GM19468 (cell line): Measurements from ENCODE around the gene GDF7.

Experiments used
- ATAC-seq: cut with Tn5 transposase; IDR thresholded peaks from one replicate; pipeline ENCODE4 v1.9.1; 2021; ENCODE audit warnings: mild to moderate bottlenecking, moderate library complexity, moderate number of reproducible peaks; ENCODE audit not compliant: unreplicated experiment; ENCODE audit errors: extremely low read depth

Gene GDF7

DNA sequence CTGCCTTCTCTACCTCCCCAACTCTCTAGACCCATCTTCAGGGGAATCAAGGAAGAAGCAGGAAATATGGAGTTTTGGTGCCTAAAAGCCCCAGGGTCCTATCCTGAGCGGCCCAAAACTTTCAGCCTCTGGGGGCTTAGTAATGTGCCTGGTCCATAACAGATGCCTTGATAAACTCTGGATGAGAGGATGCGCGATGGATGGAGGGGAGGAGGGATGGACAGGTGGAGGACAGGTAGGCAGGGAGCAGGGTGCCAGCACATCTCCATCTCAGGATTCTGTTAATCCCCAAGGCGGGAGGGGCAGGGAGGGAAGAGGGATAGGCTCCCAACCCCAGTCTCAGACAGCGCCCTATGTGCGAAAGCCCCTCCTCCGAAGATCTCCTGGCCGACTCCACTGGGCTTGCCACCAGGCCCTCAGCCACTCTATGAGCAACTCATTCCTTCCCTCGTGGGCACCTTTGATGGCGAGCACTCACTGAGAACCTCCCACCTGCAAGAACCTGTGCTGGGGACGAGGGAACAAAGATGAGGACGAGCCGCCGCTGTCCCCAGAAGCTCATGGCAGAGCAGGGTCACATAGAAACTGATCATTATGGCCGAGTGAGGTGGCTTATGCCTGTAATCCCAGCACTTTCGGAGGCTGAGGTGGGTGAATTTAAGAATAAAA lies 39.1 kb upstream of the GDF7 start:
- ATAC-seq: no peak

DNA sequence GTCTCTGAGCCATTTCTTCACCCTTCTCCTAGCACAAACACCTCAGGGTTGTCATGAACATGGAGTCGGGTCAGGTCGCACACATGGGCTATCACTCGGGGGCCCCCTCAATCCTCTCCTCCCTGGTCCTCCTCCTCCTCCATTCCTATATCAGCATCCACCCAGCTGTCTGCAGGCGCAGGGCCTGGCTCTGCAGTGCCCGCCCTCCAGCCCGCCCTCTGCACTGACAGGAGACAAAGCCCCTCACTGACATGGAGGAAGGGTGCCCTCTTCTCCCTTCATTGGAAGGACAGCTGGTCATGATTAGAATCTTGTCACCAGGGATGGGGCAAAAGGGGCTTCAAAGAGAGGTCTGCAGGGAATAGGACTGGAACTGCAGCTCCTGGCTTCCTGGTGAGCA lies 37.8 kb upstream of the GDF7 start:
- ATAC-seq: no peak

- no peak for ATAC-seq
Measured at GRCh38 chr2:20629581-20630171, 37.3 kb upstream of the GDF7 start.

DNA sequence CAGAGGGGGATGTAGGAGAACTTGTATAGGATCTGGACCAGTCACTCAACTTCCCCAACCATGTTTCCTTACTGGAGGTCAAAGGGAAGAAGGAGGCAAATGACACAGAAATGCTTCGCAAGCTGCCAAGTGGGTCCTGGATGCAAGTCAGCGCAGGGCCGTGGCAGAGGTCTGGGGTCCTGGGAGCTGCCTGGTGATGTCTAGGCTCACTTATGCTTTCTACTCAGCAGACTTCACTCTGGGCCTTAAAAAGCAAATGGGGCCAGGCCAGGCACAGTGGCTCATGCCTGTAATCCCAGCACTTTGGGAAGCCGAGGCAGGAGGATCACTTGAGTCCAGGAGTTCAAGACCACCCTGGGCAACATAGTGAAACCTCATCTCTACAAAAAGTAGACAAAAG lies 36.0 kb upstream of the GDF7 start:
- ATAC-seq: no peak

GRCh38 chr2:20631617-20632307 lies 35.2 kb upstream of the GDF7 start:
- ATAC-seq: no peak

GRCh38 chr2:20632446-20632990 lies 34.4 kb upstream of the GDF7 start:
- no peak for ATAC-seq

- no peak for ATAC-seq
Measured at GRCh38 chr2:20633001-20633400, 33.9 kb upstream of the GDF7 start.

GRCh38 chr2:20633794-20634506 lies 33.0 kb upstream of the GDF7 start:
- ATAC-seq: no peak

GRCh38 chr2:20634507-20635112 lies 32.3 kb upstream of the GDF7 start:
- ATAC-seq: no peak

DNA sequence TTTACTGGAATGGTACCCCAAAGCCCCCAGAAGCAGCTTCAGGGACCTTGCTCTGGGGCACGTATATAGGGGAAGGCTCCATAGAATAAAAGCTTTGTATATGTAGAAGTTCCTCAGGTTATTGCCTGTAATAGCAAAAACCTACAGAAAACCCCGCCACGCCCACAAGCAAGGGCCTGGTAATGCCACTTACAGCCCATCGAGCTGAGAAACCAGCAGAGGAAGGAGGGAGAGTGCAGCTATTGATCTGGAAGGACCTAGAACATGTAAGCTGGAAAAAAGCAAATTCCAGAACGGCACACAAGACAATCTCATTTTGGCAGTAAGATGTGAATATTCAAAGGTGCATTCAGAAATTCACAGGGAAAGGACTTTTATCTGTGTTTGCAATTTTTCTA lies 31.8 kb upstream of the GDF7 start:
- no peak for ATAC-seq

DNA sequence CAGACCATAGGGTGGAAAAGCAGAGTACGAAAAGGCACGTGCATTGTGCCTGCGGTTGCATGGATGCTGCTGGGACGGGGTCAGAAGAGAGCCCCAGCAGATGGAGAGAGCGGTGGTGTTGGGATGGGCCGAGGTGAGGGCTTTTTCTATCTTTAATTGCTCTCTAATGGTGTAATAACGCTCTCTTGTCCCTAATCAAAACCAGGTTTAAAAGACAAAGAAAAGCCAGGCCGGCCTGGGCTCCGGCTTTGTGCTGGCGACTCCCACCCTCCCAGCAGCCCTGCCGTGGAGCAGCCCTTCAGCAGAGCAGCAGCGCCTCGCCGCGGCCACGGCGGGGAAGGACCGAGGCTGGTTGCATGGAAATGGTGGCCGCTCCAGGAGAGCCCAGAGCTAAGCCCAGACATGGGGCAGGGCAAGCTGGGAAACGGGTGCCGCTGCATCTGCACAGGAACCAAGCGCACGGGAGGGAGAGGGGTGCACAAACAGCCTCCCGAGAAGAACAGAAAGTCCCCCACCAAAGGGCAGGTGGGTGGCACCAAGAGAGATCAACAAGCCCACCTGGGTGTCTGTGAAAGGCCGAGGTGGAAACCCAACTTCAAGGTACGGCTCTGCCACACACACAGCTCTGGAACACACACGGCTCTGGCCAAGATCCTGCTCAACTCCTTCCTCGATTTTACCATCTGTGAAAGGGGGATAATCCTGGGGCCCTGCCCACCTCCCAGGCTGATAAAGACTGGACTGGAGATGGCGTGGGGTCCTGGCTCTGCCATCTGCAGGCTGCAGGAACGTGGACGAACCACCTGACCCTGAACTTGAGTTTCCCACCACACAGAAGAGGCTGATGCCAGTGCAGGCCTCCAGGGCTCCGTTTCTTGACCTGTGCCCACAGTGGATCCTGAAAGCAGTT lies 31.0 kb upstream of the GDF7 start:
- ATAC-seq: no peak

GRCh38 chr2:20637147-20637546 lies 29.8 kb upstream of the GDF7 start:
- ATAC-seq: no peak

GRCh38 chr2:20638014-20638413 lies 28.9 kb upstream of the GDF7 start:
- ATAC-seq: no peak

DNA sequence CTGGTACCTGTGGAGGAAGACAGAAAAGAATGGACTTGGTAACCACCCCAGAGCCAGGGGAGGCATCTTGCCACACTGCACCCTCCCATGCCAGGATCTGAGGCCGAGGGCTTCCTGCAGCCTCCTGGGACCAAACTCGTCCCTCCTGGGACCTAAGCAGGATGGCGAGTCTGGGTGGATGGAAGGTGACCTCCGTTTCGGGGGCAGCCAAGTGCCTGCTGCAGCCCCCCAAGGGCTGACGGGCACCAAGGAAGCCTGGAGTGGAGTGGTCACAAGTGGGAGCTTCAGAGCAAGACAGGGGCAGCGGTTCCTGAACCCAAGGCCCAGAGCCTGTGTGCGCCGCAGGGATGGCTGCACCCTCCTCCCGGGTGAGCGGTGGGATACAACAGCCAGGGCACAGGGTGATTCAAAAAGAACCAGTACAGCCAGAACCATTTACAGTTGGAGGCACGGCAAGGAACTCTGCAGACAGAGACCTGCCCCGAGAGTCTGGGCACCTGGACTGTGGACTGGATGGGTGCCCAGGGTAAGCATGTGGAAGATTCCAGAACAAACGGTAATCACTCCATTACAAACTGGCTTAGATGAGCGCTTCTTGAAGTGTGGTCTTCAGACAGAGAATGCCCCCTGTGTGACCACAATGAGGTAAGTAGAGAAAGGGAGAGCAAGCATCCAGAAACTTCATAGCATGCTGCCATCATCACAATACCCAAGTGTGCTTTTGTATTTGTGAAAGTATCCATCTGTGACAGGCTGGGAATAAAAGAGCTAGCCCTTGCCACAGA lies 28.1 kb upstream of the GDF7 start:
- ATAC-seq: no peak

GRCh38 chr2:20640411-20641122 lies 26.4 kb upstream of the GDF7 start:
- ATAC-seq: no peak

- no peak for ATAC-seq
Measured at GRCh38 chr2:20641123-20641985, 25.6 kb upstream of the GDF7 start.
